Gastroesophageal sphincter (tissue), 3 donors: Measurements from ENCODE around the gene ZEB2.

Experiments
- EP300 ChIP-seq: sonication (generic); formaldehyde crosslinking; IDR thresholded peaks from one replicate; pipeline ENCODE4 v1.6.1; 2017; ENCODE audit warnings: antibody characterized with exemption, mild to moderate bottlenecking
- POLR2A ChIP-seq, 2 donors: fragments of 450-650 bp; IDR thresholded peaks; one replicate each; pipeline ENCODE4 v1.6.1; 2017; ENCODE audit warnings: antibody characterized with exemption in 2 of 2, mild to moderate bottlenecking in 2 of 2, moderate library complexity in 1 of 2
- POLR2AphosphoS5 ChIP-seq: sonication (generic); formaldehyde crosslinking; IDR thresholded peaks from one replicate; pipeline ENCODE4 v1.6.1; 2017; ENCODE audit warnings: antibody characterized with exemption
- TF ChIP-seq, protein P1 (sequence below), 4 experiments: fragments of 200-600 bp in 2 of 4; fragments of 450-650 bp in 2 of 4; sonication (generic) in 1 of 4; IDR thresholded peaks; one replicate each; pipeline ENCODE4 v1.5.1; 2017 to 2019; ENCODE audit warnings: antibody characterized with exemption in 4 of 4, mild to moderate bottlenecking in 2 of 4, moderate library complexity in 2 of 4

DNA sequence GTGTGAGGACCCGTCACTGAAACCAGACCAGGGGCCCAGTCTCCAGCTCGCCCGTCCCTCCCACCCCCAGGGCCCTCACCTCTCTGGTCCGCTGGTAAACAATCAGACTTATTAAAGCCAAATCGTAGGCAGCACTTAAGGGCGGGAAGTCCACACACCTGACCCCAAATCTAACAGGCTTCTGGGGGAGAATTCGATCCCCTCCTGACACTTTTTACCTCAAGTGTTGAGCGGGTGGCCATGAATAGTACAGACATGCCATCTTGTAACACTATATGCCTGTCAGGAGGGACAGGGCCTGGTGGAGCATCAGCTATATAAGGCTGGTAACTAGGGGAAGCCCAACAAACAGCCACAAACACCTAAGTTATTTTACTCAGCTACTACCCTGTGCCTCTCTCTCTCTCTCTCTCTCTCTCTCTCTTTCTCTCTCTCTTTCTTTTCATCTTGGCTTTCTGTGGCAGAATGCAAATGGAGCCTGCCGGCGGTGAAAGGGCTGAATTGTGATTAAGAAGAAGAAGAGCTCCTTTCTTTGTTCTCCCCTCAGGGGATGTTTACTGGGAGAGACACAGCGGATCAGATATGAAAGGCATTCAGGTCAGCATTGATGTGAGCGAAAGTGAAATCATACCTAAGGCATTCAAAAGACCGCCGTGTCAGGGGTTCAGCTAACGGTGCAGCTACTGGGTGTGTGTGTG lies 9.5 kb downstream of the ZEB2 start:
- TF ChIP-seq POLR2A (IDR thresholded peaks at IDR 0.05), result no peak
- TF ChIP-seq, protein P1, sequence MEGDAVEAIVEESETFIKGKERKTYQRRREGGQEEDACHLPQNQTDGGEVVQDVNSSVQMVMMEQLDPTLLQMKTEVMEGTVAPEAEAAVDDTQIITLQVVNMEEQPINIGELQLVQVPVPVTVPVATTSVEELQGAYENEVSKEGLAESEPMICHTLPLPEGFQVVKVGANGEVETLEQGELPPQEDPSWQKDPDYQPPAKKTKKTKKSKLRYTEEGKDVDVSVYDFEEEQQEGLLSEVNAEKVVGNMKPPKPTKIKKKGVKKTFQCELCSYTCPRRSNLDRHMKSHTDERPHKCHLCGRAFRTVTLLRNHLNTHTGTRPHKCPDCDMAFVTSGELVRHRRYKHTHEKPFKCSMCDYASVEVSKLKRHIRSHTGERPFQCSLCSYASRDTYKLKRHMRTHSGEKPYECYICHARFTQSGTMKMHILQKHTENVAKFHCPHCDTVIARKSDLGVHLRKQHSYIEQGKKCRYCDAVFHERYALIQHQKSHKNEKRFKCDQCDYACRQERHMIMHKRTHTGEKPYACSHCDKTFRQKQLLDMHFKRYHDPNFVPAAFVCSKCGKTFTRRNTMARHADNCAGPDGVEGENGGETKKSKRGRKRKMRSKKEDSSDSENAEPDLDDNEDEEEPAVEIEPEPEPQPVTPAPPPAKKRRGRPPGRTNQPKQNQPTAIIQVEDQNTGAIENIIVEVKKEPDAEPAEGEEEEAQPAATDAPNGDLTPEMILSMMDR (IDR thresholded peaks at IDR 0.05), result no peak
- no peak for TF ChIP-seq POLR2AphosphoS5
- no peak for TF ChIP-seq EP300
